ENCODE data around the gene DCBLD1. TPM values are rescaled to one million over a fixed set of nuclear protein-coding genes. Genes with fewer than 3 reads are reported as not detected.

The DCBLD1 gene
- total and polyA plus RNA-seq, 2 of the 13 experiments (the other 11 are each of a cell fraction or from before 2014, with no cell fraction given): 23.2 to 41.5 TPM

GRCh38 chr6:117481278-117481925 lies 1.1 kb upstream of the DCBLD1 start (continued):
- TF ChIP-seq HMGXB3 (CRISPR knock-in tag; IDR thresholded peaks at IDR 0.05; ENCODE audit: borderline replicate concordance): peak; percentile 59; the same call in 1 of the 2 replicates
- no peak for TF ChIP-seq FOXM1 (CRISPR knock-in tag; IDR thresholded peaks at IDR 0.05)
- TF ChIP-seq PHF21A (CRISPR knock-in tag; IDR thresholded peaks at IDR 0.05): peak; percentile 49; the same call in 1 of the 2 replicates
- TF ChIP-seq ZNF570 (CRISPR knock-in tag; IDR thresholded peaks at IDR 0.05; ENCODE audit: borderline replicate concordance): no peak
- no peak; the same call in 1 of the 2 replicates for TF ChIP-seq SRY (CRISPR knock-in tag; IDR thresholded peaks at IDR 0.05)
- TF ChIP-seq ARID2 (CRISPR knock-in tag; IDR thresholded peaks at IDR 0.05; ENCODE audit: borderline replicate concordance): no peak
- no peak for TF ChIP-seq ZNF383 (CRISPR knock-in tag; IDR thresholded peaks at IDR 0.05; ENCODE audit: borderline replicate concordance)
- no peak for TF ChIP-seq GLMP (CRISPR knock-in tag; IDR thresholded peaks at IDR 0.05; ENCODE audit: borderline replicate concordance)
- TF ChIP-seq ETV6 (CRISPR knock-in tag; conservative IDR thresholded peaks at IDR 0.05): peak; percentile 78; the same call in 1 of the 2 replicates
- peak; percentile 58 for TF ChIP-seq DRAP1 (CRISPR knock-in tag; IDR thresholded peaks at IDR 0.05)
- no peak; the same call in 1 of the 2 replicates for TF ChIP-seq TOPORS (CRISPR knock-in tag; IDR thresholded peaks at IDR 0.05)
- no peak for TF ChIP-seq ETS1 (CRISPR knock-in tag; IDR thresholded peaks at IDR 0.05)
- TF ChIP-seq LCORL (IDR thresholded peaks at IDR 0.05): no peak; the same call in 1 of the 2 replicates
- peak; percentile 71 for TF ChIP-seq LCORL (CRISPR knock-in tag; IDR thresholded peaks at IDR 0.05)
- no peak for TF ChIP-seq ZIK1 (CRISPR knock-in tag; IDR thresholded peaks at IDR 0.05; ENCODE audit: borderline replicate concordance, low read depth)
- no peak; the same call in 1 of the 2 replicates for TF ChIP-seq CAMTA2 (CRISPR knock-in tag; IDR thresholded peaks at IDR 0.05; ENCODE audit: borderline replicate concordance)
- TF ChIP-seq ATF5 (CRISPR knock-in tag; IDR thresholded peaks at IDR 0.05; ENCODE audit: low read depth): no peak
- no peak for TF ChIP-seq REXO4 (CRISPR knock-in tag; IDR thresholded peaks at IDR 0.05; ENCODE audit: borderline replicate concordance)
- TF ChIP-seq ZSCAN5A (CRISPR knock-in tag; IDR thresholded peaks at IDR 0.05; ENCODE audit: borderline replicate concordance): peak; percentile 77; the same call in 1 of the 2 replicates
- peak; percentile 95 for TF ChIP-seq ELF3 (CRISPR knock-in tag; IDR thresholded peaks at IDR 0.05)
